GM18511 (cell line): ENCODE results near the gene EHBP1.
"Not testable (repeated sequence)": the region's sequence is repeated elsewhere in the genome, so short reads cannot be mapped to it uniquely, and the experiment has no call there.

ENCODE experiments used
- ATAC-seq: cut with Tn5 transposase; IDR thresholded peaks from one replicate; pipeline ENCODE4 v1.9.1; 2021; ENCODE audit warnings: mild to moderate bottlenecking, moderate library complexity; ENCODE audit not compliant: unreplicated experiment

Gene EHBP1

GRCh38 chr2:63003351-63003750, 297.8 kb downstream of the EHBP1 start:
- no peak for ATAC-seq

- no peak for ATAC-seq
Measured at GRCh38 chr2:63007813-63008458, 302.4 kb downstream of the EHBP1 start.

- ATAC-seq, result no peak
Measured at GRCh38 chr2:63008838-63009237, 303.3 kb downstream of the EHBP1 start.

- ATAC-seq, result no peak
Measured at GRCh38 chr2:63009490-63009889, 304.0 kb downstream of the EHBP1 start.

- ATAC-seq, result no peak
Measured at GRCh38 chr2:63012541-63012940, 307.0 kb downstream of the EHBP1 start.

GRCh38 chr2:63013438-63013837, 307.9 kb downstream of the EHBP1 start:
- no peak for ATAC-seq

GRCh38 chr2:63015389-63015788, 309.9 kb downstream of the EHBP1 start:
- no peak for ATAC-seq

GRCh38 chr2:63018439-63018838, 312.9 kb downstream of the EHBP1 start:
- no peak for ATAC-seq

- not testable (repeated sequence) for ATAC-seq
Measured at GRCh38 chr2:63019686-63020085, 314.2 kb downstream of the EHBP1 start.

- ATAC-seq, result peak; percentile 54
Measured at GRCh38 chr2:63023444-63023843, 317.9 kb downstream of the EHBP1 start.

GRCh38 chr2:63027220-63027619, 321.7 kb downstream of the EHBP1 start:
- ATAC-seq, result no peak

- no peak for ATAC-seq
Measured at GRCh38 chr2:63029058-63029457, 323.5 kb downstream of the EHBP1 start.

- ATAC-seq, result no peak
Measured at GRCh38 chr2:63034526-63034925, 329.0 kb downstream of the EHBP1 start.

GRCh38 chr2:63035169-63035568, 329.7 kb downstream of the EHBP1 start:
- ATAC-seq, result no peak

GRCh38 chr2:63035660-63036059, 330.1 kb downstream of the EHBP1 start:
- ATAC-seq, result no peak

GRCh38 chr2:63038034-63038433, 332.5 kb downstream of the EHBP1 start:
- ATAC-seq, result no peak

GRCh38 chr2:63040586-63040985, 335.1 kb downstream of the EHBP1 start:
- ATAC-seq, result no peak

GRCh38 chr2:63041592-63041991, 336.1 kb downstream of the EHBP1 start:
- no peak for ATAC-seq

- ATAC-seq, result no peak
Measured at GRCh38 chr2:63044362-63045327, 339.1 kb downstream of the EHBP1 start.

- ATAC-seq, result no peak
Measured at GRCh38 chr2:63046552-63046951, 341.0 kb downstream of the EHBP1 start.

GRCh38 chr2:63046961-63047320, 341.4 kb downstream of the EHBP1 start:
- ATAC-seq, result no peak
